Measurements from ENCODE around the gene UBASH3A. TPM values are rescaled to one million over a fixed set of nuclear protein-coding genes. Genes with fewer than 3 reads are reported as not detected.

Gene UBASH3A
- total RNA-seq, 1 donor from 2014 or later: 1.5 TPM

DNA sequence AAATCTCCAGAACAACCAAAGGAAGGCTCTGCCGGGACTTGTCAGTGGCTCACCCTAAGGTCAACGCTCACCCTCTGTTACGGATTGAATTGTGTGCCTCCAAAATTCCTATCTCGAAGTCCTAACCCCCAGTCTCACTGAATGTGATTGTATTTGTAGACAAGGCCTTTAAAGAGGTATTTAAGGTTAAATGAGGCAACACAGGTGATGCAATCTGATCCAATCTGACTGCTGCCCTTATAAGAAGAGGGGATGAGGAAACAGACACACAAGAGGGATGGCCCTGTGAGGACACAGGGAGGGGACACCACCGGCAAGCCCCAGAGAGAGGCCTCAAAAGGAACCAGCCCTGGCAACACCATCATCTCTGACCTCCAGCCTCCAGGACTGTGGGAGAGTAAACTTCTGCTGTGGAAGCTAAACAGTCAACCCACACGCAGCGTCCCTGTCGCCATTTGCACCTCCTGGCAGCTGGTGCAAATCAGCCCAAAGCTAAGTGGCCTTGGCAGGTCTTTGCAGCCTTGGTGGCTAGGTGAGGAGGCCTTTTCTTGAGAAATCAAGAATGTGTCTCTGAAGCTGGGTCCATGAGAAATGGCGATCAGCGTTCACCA is 24.2 kb downstream of the UBASH3A start:
- intact Hi-C loops (cut with DNase I): no loop called here
- H3K27ac ChIP-seq: no peak overlapping the region

DNA sequence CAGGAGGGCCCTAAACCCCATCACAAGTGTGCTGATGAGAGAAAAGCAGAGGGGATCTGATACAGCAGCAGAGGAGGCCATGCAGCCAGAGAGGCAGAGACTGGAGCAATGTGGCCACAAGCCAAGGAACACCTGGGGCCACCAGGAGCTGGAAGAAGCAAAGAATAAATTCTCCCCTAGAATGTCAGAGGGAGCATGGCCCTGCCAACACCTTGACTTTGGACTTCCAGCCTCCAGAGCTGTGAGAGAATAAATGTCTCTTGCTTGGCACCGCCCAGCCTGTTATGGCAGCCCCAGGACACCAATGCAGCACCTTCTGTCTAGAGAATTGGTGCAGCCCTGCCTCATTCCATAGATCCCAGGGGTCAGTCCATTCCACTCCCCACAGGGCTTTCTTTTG is 25.3 kb downstream of the UBASH3A start:
- intact Hi-C loops (cut with DNase I): no loop called here
- Histone ChIP-seq H3K4me3 (no peak overlapping the region), H3K27me3 (no peaks in the 10 kb centered on the region), H3K36me3 (no peaks in the 10 kb centered on the region), H3K27ac (no peak overlapping the region), H3K9me3 (peaks cover 3% of the 10 kb centered on the region), H3K4me1 (peaks cover 8% of the 10 kb centered on the region)
- no peak for DNase-seq
- ATAC-seq: no peak
- TF ChIP-seq, protein P1, sequence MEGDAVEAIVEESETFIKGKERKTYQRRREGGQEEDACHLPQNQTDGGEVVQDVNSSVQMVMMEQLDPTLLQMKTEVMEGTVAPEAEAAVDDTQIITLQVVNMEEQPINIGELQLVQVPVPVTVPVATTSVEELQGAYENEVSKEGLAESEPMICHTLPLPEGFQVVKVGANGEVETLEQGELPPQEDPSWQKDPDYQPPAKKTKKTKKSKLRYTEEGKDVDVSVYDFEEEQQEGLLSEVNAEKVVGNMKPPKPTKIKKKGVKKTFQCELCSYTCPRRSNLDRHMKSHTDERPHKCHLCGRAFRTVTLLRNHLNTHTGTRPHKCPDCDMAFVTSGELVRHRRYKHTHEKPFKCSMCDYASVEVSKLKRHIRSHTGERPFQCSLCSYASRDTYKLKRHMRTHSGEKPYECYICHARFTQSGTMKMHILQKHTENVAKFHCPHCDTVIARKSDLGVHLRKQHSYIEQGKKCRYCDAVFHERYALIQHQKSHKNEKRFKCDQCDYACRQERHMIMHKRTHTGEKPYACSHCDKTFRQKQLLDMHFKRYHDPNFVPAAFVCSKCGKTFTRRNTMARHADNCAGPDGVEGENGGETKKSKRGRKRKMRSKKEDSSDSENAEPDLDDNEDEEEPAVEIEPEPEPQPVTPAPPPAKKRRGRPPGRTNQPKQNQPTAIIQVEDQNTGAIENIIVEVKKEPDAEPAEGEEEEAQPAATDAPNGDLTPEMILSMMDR (IDR thresholded peaks at IDR 0.05): no peak

More for the DNA sequence above, 24.2 kb downstream of the UBASH3A start:
- Histone ChIP-seq H3K27me3 (no peaks in the 10 kb centered on the region), H3K9me3 (peaks cover under 1% of the 10 kb centered on the region), H3K36me3 (no peaks in the 10 kb centered on the region), H3K4me3 (no peak overlapping the region), H3K4me1 (peaks cover 12% of the 10 kb centered on the region)
- DNase-seq (no peak), ATAC-seq (no peak)
- TF ChIP-seq, protein P1 (IDR thresholded peaks at IDR 0.05): no peak

DNA sequence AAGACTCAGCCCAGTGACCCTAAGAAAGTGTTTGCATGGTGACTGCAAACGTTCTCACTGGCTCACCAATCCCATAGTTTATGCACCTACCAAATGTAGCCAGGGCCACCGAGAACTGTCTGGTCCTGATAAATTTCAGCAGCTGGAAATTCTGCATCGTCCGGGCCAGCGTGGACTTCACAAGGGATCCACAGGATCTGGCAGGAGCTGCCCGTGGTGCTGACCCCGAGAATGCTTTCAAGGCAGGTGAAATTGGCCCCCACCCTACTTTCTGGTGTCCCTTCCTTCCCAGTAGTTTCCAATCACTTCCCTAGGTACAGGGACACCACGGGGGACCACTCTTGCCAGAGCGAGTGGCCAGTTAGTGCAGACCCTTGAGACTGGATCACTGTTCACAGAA is 26.2 kb downstream of the UBASH3A start:
- TF ChIP-seq, protein P1 (IDR thresholded peaks at IDR 0.05): no peak
- ATAC-seq: no peak
- Histone ChIP-seq H3K27me3 (no peaks in the 10 kb centered on the region), H3K4me1 (peaks cover 6% of the 10 kb centered on the region), H3K9me3 (peaks cover 3% of the 10 kb centered on the region), H3K4me3 (no peak overlapping the region), H3K27ac (no peak overlapping the region), H3K36me3 (no peaks in the 10 kb centered on the region)
- intact Hi-C loops (cut with DNase I): no loop called here
- DNase-seq: no peak

- Histone ChIP-seq H3K4me1 (no peaks in the 10 kb centered on the region), H3K9me3 (peaks cover 3% of the 10 kb centered on the region), H3K27me3 (no peaks in the 10 kb centered on the region), H3K27ac (no peak overlapping the region), H3K4me3 (no peak overlapping the region), H3K36me3 (no peaks in the 10 kb centered on the region)
- TF ChIP-seq, protein P1 (IDR thresholded peaks at IDR 0.05): no peak
- intact Hi-C loops (cut with DNase I): no loop called here
- DNase-seq (no peak), ATAC-seq (peak; percentile 10)
Observed at GRCh38 chr21:42430521-42430920, 26.8 kb downstream of the UBASH3A start.

DNA sequence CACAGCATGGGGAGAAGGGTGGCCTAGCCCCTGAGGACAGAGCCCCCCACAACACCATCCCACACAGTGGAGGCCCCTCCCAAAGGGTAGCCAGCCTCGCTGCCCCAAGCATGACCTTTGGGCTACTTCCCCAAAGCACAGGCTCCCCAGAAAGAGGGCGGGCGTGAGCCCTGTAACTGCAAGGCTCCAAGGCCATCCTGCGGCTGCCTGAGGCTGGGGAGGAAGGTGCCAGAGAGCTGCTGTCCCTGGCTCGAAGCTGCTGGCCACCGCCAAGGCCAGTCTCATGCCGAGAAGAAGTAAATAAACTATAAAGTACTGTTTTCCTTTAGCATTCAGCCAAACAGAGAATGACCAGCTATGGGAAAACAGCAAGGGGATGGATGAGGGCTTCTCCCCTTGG is 27.5 kb downstream of the UBASH3A start:
- TF ChIP-seq, protein P1 (IDR thresholded peaks at IDR 0.05): no peak
- ATAC-seq: peak; percentile 15
- no peak overlapping the region for H3K27ac ChIP-seq
- no peaks in the 10 kb centered on the region for H3K27me3 ChIP-seq
- intact Hi-C loops (cut with DNase I): no loop called here
- no peak overlapping the region for H3K4me3 ChIP-seq
- no peaks in the 10 kb centered on the region for H3K4me1 ChIP-seq
- H3K9me3 ChIP-seq: peaks cover 3% of the 10 kb centered on the region
- H3K36me3 ChIP-seq: no peaks in the 10 kb centered on the region
- no peak for DNase-seq

DNA sequence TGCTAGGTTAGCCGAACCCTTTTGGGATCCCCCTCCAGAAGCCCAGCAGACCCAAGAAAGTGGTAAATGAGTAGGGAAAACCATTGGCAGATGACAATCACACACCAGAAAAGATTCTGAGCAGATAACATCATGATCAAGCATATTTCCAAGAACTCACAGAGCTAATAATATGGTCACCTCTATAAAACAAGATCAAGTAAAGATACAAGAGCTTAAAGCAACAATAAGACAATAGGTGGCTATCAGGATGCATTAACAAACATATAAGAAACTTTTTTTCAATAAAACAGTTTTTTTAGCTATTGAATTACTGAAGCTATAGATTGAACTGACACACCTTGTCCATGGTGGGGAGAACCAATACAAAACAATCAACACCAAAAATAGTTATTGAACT is 29.0 kb downstream of the UBASH3A start:
- no peaks in the 10 kb centered on the region for H3K36me3 ChIP-seq
- peaks cover 3% of the 10 kb centered on the region for H3K9me3 ChIP-seq
- no peak for ATAC-seq
- DNase-seq: no peak
- intact Hi-C loops (cut with DNase I): no loop called here
- H3K4me3 ChIP-seq: no peak overlapping the region
- TF ChIP-seq, protein P1 (IDR thresholded peaks at IDR 0.05): no peak
- no peak overlapping the region for H3K27ac ChIP-seq
- no peaks in the 10 kb centered on the region for H3K4me1 ChIP-seq
- no peaks in the 10 kb centered on the region for H3K27me3 ChIP-seq

Data from upper lobe of right lung (tissue), 1 donor.